Duodenal mucosa (tissue), 2 donors: ENCODE results near the gene ARHGAP11B.
"Not testable (repeated sequence)": the region's sequence is repeated elsewhere in the genome, so short reads cannot be mapped to it uniquely, and the experiment has no call there.

Source experiments
- H3K27ac ChIP-seq: one replicate; pipeline ENCODE4 v1.7.0; 2013; ENCODE audit warnings: low read depth, low read length
- H3K27me3 ChIP-seq, 2 donors: one replicate each; pipeline ENCODE4 v1.7.0; 2013; ENCODE audit warnings: low read length in 2 of 2, control low read depth in 1 of 2; ENCODE audit not compliant: insufficient read depth in 2 of 2, control insufficient read depth in 1 of 2
- H3K36me3 ChIP-seq, 2 donors: one replicate each; pipeline ENCODE4 v1.7.0; 2013; ENCODE audit warnings: low read length in 2 of 2, control low read depth in 1 of 2; ENCODE audit not compliant: insufficient read depth in 2 of 2, control insufficient read depth in 1 of 2
- H3K4me1 ChIP-seq, 2 donors: one replicate each; pipeline ENCODE4 v1.7.0; 2013; ENCODE audit warnings: low read length in 2 of 2, control low read depth in 1 of 2; ENCODE audit not compliant: insufficient read depth in 2 of 2, control insufficient read depth in 1 of 2
- H3K4me3 ChIP-seq, 2 donors: one replicate each; pipeline ENCODE4 v1.7.0; 2013; ENCODE audit warnings: low read length in 2 of 2, low read depth in 1 of 2
- H3K9ac ChIP-seq, 2 donors: one replicate each; pipeline ENCODE4 v1.7.0; 2013; ENCODE audit warnings: low read length in 2 of 2, low read depth in 1 of 2
- H3K9me3 ChIP-seq, 2 donors: one replicate each; pipeline ENCODE4 v1.7.0; 2013; ENCODE audit warnings: low read length in 2 of 2, control low read depth in 1 of 2; ENCODE audit not compliant: control insufficient read depth in 1 of 2

ARHGAP11B gene

GRCh38 chr15:30625436-30626193 is at the start of gene ARHGAP11B:
Gene ARHGAP11B, plus strand, starts transcription at chr15:30626128.
- not testable (repeated sequence) for H3K27me3 ChIP-seq, H3K4me1 ChIP-seq, H3K9me3 ChIP-seq, H3K36me3 ChIP-seq
- Histone ChIP-seq H3K9ac (peak within 1 kb of the TSS; percentile 43 to 66), H3K4me3 (peak within 1 kb of the TSS; percentile 55 to 57), H3K27ac (peak within 1 kb of the TSS; percentile 71)

- not testable (repeated sequence) for H3K4me1 ChIP-seq, H3K4me3 ChIP-seq, H3K9ac ChIP-seq, H3K27ac ChIP-seq, H3K36me3 ChIP-seq, H3K27me3 ChIP-seq, H3K9me3 ChIP-seq
Observed at GRCh38 chr15:30579394-30579970, 46.4 kb upstream of the ARHGAP11B start.

- not testable (repeated sequence) for H3K9me3 ChIP-seq, H3K9ac ChIP-seq, H3K4me3 ChIP-seq, H3K27ac ChIP-seq, H3K27me3 ChIP-seq, H3K4me1 ChIP-seq, H3K36me3 ChIP-seq
Observed at GRCh38 chr15:30580716-30581115, 45.2 kb upstream of the ARHGAP11B start.

GRCh38 chr15:30598953-30599352 is 27.0 kb upstream of the ARHGAP11B start:
- not testable (repeated sequence) for H3K27me3 ChIP-seq, H3K27ac ChIP-seq, H3K9me3 ChIP-seq, H3K4me1 ChIP-seq, H3K9ac ChIP-seq, H3K4me3 ChIP-seq, H3K36me3 ChIP-seq

GRCh38 chr15:30603796-30604195 is 22.1 kb upstream of the ARHGAP11B start, which contains the start of gene GOLGA8H:
Gene GOLGA8H, plus strand, starts transcription at chr15:30604028. Its CDS starts 98 bp downstream, at chr15:30604126.
- not testable (repeated sequence) for H3K36me3 ChIP-seq, H3K4me3 ChIP-seq, H3K9ac ChIP-seq, H3K27me3 ChIP-seq, H3K9me3 ChIP-seq, H3K4me1 ChIP-seq, H3K27ac ChIP-seq

GRCh38 chr15:30612271-30612670 is 13.7 kb upstream of the ARHGAP11B start:
- not testable (repeated sequence) for H3K9ac ChIP-seq, H3K4me1 ChIP-seq, H3K36me3 ChIP-seq, H3K27ac ChIP-seq, H3K4me3 ChIP-seq, H3K9me3 ChIP-seq, H3K27me3 ChIP-seq

- H3K9me3 ChIP-seq, H3K27me3 ChIP-seq, H3K4me1 ChIP-seq, H3K36me3 ChIP-seq, H3K27ac ChIP-seq, H3K4me3 ChIP-seq, H3K9ac ChIP-seq: not testable (repeated sequence)
Observed at GRCh38 chr15:30621342-30621741, 4.6 kb upstream of the ARHGAP11B start.

- Histone ChIP-seq H3K4me3 (peak overlapping the region; percentile 37 to 57), H3K9ac (peak overlapping the region in 1 of 2 donors; percentile 24)
- H3K9me3 ChIP-seq, H3K4me1 ChIP-seq, H3K27ac ChIP-seq, H3K27me3 ChIP-seq, H3K36me3 ChIP-seq: not testable (repeated sequence)
Observed at GRCh38 chr15:30626194-30626565, 252 bp downstream of the ARHGAP11B start.

- H3K9ac ChIP-seq = peak overlapping the region in 1 of 2 donors; percentile 24
- not testable (repeated sequence) for H3K4me1 ChIP-seq, H3K27ac ChIP-seq, H3K27me3 ChIP-seq, H3K9me3 ChIP-seq, H3K36me3 ChIP-seq
- peak overlapping the region; percentile 37 to 57 for H3K4me3 ChIP-seq
Observed at GRCh38 chr15:30626632-30627031, 704 bp downstream of the ARHGAP11B start.

- H3K27ac ChIP-seq = no peak overlapping the region
Observed at GRCh38 chr15:30650012-30650929, 24.3 kb downstream of the ARHGAP11B start.

More at GRCh38 chr15:30650012-30650929, 24.3 kb downstream of the ARHGAP11B start:
- H3K9ac ChIP-seq = no peak overlapping the region
- H3K27me3 ChIP-seq = no peaks in the 10 kb centered on the region
- H3K9me3 ChIP-seq = no peaks in the 10 kb centered on the region
- no peak overlapping the region for H3K4me3 ChIP-seq
- no peaks in the 10 kb centered on the region for H3K4me1 ChIP-seq
- no peaks in the 10 kb centered on the region for H3K36me3 ChIP-seq
